ENCODE measurements around the gene ARPC2.

The ARPC2 gene

GRCh38 chr2:218255446-218255845 is 38.5 kb downstream of the ARPC2 start:
- no peak for DNase-seq (ENCODE audit: low read depth)

GRCh38 chr2:218256612-218257350 is 39.8 kb downstream of the ARPC2 start:
- DNase-seq (ENCODE audit: low read depth): no peak

DNA sequence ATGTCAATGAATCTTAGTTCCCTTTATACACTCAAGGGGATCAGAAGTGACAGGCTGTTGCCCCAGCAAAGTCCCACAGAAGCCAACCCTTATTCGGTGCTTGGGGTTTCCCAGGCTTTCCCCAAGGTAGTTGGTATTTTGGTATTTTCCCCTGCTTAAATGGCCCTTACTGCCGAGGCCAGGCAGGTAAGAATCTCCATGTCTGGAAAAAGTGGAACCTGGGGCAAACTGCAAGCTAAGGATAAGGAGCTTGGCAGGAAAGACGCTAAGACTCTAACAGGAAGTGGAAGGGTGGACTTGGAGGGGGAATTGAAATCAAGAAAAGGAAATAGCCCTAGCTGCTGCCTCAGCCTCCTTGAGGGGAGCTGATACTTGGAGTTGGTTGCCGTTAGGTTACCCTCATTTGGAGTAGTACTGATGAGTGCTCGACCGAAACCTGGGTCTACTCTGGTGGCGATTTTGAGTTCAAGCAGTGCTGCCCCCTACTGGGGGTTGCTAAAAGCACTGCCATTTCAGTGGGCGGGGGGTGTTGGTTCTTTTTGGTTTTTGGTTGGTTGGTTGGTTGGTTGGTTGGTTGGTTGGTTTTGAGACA is 40.5 kb downstream of the ARPC2 start:
- DNase-seq (ENCODE audit: low read depth): no peak

DNA sequence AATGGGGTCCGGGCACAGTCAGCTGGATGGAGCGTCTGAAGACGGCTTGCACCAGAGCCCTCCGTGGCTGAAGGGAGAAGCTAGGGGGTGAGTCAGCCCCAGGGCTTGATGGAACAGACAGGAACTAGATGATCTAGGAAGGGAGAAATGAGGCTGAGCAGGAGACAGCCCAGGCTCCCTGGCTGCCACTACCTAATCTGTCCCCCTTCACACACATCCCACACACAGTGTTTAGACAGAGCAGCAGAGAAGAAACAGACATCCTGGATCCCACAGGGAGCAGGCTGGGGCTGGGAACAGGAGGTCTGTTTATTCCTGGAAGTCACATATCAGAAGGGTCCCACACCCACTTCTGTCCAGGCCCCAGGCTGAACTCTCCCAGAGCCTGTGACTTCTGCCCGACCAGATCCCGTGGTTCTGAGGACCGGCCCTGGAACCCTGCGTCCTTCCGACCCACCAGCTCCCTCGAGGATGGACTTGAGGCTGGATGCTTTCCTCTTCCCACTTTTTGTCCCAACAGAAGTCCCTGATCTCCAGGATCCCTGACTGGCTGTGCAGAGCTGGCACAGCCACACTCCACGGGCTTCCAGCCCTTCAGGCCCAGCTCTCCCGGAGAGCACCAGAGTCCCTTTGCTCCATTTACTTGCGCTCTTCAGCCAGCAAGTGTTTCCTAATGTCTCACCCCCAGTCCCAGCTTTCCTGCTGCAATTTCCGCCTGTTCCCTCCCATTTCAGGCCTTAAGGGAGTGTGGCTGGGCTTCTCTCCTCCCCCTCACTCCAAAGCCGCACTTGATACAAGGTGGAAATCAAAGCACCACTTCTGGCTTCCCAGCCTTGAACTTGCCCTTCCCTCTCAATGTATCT is 42.3 kb downstream of the ARPC2 start:
- DNase-seq (ENCODE audit: low read depth): no peak

DNA sequence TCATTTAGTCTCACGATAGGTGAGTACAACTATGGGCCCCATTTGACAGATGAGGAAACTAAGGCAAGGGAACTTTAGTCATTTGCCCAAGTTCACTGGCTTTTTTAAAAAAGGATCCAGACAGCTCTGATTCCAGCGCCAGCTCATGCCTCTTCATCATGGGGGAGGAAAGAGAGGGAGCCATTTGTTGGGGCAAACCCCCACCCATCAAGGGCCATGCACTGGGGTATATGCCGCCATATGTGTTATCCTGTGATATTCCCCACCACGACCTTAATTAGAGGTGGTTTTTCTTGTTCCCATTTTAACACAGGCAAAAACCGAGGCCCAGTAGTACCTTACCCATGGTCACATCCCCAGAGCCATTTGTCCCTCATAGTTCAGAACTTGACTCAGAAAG is 43.2 kb downstream of the ARPC2 start:
- DNase-seq (ENCODE audit: low read depth): no peak

- no peak for DNase-seq (ENCODE audit: low read depth)
Measured at GRCh38 chr2:218260742-218261422, 43.9 kb downstream of the ARPC2 start, which contains the start of gene GPBAR1. Gene GPBAR1, plus strand, starts transcription at chr2:218261015. Its CDS starts 1,710 bp downstream, at chr2:218262725.

GRCh38 chr2:218261423-218262236 is 44.6 kb downstream of the ARPC2 start:
- DNase-seq (ENCODE audit: low read depth): no peak

DNA sequence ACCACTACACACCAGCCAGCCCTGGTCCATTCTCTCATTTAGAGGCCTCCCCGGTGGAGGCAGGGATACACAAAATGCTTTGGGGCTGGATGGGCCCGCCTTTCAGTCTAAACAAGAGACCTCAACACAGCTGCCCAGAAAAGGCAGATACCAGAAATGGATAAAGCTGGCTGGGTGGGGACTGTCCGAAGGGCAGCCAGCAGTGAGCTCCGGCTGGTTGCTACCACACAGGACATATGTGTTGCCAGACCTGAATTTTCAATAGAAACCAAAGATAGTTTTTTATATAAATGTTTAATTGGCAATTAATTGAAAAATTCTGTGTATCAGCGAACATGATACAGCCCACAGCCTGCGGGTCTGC is 45.2 kb downstream of the ARPC2 start:
- no peak for DNase-seq (ENCODE audit: low read depth)

- DNase-seq (ENCODE audit: low read depth): no peak
Measured at GRCh38 chr2:218262631-218263586, 45.9 kb downstream of the ARPC2 start.

- DNase-seq (ENCODE audit: low read depth): no peak
Measured at GRCh38 chr2:218263817-218264641, 47.0 kb downstream of the ARPC2 start.

GRCh38 chr2:218264773-218265561 is 48.0 kb downstream of the ARPC2 start:
- DNase-seq (ENCODE audit: low read depth): no peak

DNA sequence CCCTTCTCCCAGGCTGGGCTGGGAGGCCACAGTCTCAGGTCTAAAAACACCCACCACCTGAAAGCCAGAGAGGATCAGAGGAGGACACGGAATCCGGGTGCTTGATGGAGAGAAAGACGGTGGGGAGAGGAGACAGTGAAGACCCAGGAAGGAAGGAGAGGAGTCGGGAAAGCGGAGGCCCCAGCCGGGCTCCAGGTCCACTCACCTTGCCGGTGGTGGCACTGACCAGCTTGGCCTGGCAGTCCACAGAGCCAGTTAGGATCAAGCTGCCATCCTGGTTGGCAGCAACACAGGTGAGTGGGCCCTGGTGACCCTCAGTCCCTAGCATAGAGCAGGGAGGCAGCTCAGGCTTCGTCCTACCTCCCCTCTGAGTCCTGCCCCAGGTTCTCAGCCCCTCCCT is 48.6 kb downstream of the ARPC2 start:
- no peak for DNase-seq (ENCODE audit: low read depth)

- no peak for DNase-seq (ENCODE audit: low read depth)
Measured at GRCh38 chr2:218266316-218266979, 49.5 kb downstream of the ARPC2 start.

GRCh38 chr2:218267259-218267658 is 50.3 kb downstream of the ARPC2 start:
- DNase-seq (ENCODE audit: low read depth): no peak

DNA sequence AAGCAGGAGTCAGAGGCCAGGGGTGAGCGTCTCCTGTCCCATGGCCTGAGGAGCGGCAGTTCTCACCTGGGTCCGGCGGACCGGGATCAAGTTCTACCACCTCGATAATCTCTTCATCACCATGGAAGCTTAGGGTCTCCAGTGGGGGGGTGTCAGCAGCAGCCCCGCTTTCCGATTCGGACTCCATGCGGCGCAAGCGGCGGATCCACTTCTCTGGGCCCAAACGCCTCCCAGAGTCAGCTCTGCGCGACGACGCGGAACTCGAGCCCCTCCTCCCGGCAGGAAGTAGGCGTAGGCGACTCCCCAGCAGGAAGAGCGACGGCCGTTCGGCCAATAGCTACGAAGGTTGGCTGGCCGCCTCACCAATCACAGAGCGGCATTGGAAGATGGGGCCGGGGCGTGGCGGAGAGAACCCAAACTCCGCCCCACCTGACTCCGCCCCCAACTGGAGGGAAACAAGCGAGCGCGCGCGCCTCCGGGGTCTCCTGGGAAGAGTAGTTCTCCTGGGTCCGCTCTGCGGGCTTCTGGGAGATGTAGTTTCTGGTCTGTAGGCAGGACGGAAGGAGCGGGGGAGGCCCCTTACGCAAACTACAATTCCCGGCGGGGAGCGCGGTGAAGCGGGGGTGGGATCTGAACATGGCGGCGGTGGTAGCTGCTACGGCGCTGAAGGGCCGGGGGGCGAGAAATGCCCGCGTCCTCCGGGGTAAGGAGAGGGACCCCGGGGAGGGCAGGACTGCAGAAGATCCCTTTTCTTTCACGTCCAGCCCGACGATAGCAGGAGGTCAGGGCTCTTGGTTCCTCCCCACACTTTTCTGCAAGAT is 53.1 kb downstream of the ARPC2 start, which contains the start of the genes AAMP and PNKD:
TSS of gene AAMP (minus strand) at position 238 of the 821 bp plus-strand sequence. CDS start at position 187, 51 bp downstream.
TSS of gene PNKD (plus strand) at position 620 of the 821 bp plus-strand sequence. CDS start at position 637, 17 bp downstream.
- peak; percentile 95 for DNase-seq (ENCODE audit: low read depth)

- no peak for DNase-seq (ENCODE audit: low read depth)
Measured at GRCh38 chr2:218270721-218271486, 53.9 kb downstream of the ARPC2 start.
